Uterus (tissue), 4 donors: ENCODE results near the gene NUP210. TPM values are rescaled to one million over a fixed set of nuclear protein-coding genes. Genes with fewer than 3 reads are reported as not detected.

Experiments
- DNase-seq, 2 donors: peaks; one replicate each; pipeline ENCODE4 v3.0.0-alpha.2; 2019 to 2020
- H3K27ac ChIP-seq, 2 donors: fragments of 200-600 bp; sonication (generic); 1 replicate in 1 of 2; 2 replicates in 1 of 2; pipeline ENCODE4 v1.5.1; 2016 to 2018
- H3K27me3 ChIP-seq, 2 donors: fragments of 200-600 bp; sonication (generic); one replicate each; pipeline ENCODE4 v1.5.1; 2018 to 2019; ENCODE audit warnings: control low read depth in 1 of 2
- H3K36me3 ChIP-seq, 2 donors: fragments of 200-600 bp; sonication (generic); one replicate each; pipeline ENCODE4 v1.5.1; 2019; ENCODE audit warnings: control low read depth in 1 of 2
- H3K4me1 ChIP-seq, 2 donors: fragments of 200-600 bp; sonication (generic); one replicate each; pipeline ENCODE4 v1.5.1; 2018 to 2019; ENCODE audit warnings: control low read depth in 1 of 2
- H3K4me3 ChIP-seq, 2 donors: fragments of 200-600 bp; sonication (generic); 1 replicate in 1 of 2; 2 replicates in 1 of 2; pipeline ENCODE4 v1.5.1; 2018 to 2019; ENCODE audit warnings: mild to moderate bottlenecking in 1 of 2
- H3K9me3 ChIP-seq, 2 donors: fragments of 200-600 bp; sonication (generic); one replicate each; pipeline ENCODE4 v1.5.1; 2019; ENCODE audit warnings: control low read depth in 1 of 2
- CTCF ChIP-seq, 4 experiments: fragments of 200-600 bp in 2 of 4; fragments of 450-650 bp in 2 of 4; sonication (generic) in 2 of 4; IDR thresholded peaks; one replicate each; pipeline ENCODE4 v1.5.1; 2016 to 2019; ENCODE audit warnings: antibody characterized with exemption in 4 of 4, mild to moderate bottlenecking in 2 of 4, moderate library complexity in 1 of 4
- POLR2A ChIP-seq, 2 donors: fragments of 450-650 bp; IDR thresholded peaks; one replicate each; pipeline ENCODE4 v1.6.1; 2016; ENCODE audit warnings: antibody characterized with exemption in 2 of 2, mild to moderate bottlenecking in 1 of 2, moderate library complexity in 1 of 2
- intact Hi-C: fragments of 100-400 bp; cut with DNase I; formaldehyde crosslinking; loops from one replicate; pipeline ENCODE4 v1.15.1; 2023; ENCODE audit warnings: low total_unique reads
- total RNA-seq, 4 donors: library from RNA; depleted of rRNA in 3 of 4; stranded (reverse); fragments of >200 nt in 3 of 4; gene quantifications; one replicate each; pipeline versions ENCODE4 v1.1.0 to v1.2.4, GENCODE V29; 2014 to 2023
- donor health status: DM: yes; HTN: yes; CAD: no.

NUP210 gene
- 1 to 10 TPM in 3 of 4 donors, under 1 TPM in 1; 0.29 to 9.5 (median 5.1) TPM for total RNA-seq

DNA sequence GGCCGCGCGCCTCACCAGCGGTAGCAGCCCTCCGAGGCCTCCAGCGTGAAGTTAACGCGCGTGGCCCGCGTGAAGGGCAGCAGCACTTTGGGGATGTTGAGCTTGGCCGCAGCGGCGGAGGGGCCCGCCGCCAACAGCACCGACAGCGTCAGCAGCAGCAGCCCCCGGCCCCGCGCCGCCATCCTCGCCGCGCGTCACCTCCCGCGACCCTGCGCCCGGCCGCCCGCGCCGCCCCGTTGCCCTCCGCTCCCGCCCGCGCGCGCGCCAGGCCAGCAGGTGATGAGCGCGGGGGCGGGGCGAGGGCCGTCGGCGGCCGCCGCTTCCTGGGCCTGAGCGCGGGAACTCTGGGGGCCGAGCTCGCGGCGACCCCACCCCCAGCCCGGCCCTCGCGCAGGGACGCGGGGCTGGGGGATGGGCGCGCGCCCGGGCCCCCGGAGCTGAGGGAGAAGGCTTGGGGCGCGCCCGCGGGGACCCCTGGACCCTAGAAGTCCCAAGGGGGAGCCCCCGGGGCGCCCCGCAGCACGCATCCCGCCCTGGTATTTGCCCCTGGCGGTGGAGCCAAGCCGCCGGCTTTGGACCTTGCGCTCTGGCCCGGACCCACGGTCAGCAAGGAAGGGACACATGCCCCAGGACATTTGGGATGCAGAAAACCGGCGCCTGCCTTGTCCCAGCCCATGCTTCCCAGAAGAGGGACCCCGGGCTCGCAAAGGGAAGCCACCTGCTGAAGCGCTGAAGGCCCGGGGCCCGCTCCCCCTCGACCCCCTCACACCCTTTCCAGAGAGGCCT lies at the start of gene NUP210:
TSS of gene NUP210 (minus strand) at position 278 of the 786 bp plus-strand sequence. CDS start at position 182, 96 bp downstream.
- TF ChIP-seq CTCF (IDR thresholded peaks at IDR 0.05) (no peak), POLR2A (IDR thresholded peaks at IDR 0.05) (no peak)
- H3K4me3 ChIP-seq, result peak within 1 kb of the TSS in 1 of 2 donors; percentile 33
- H3K4me1 ChIP-seq, result no peaks in the 10 kb centered on the region
- no peak within 1 kb of the TSS for H3K27ac ChIP-seq
- intact Hi-C loops, result no loop called here
- no peak for DNase-seq
- no peaks in the 10 kb centered on the region for H3K36me3 ChIP-seq
- H3K27me3 ChIP-seq, result peaks cover 0 to 5% of the 10 kb centered on the region in 2 donors
- no peaks in the 10 kb centered on the region for H3K9me3 ChIP-seq

DNA sequence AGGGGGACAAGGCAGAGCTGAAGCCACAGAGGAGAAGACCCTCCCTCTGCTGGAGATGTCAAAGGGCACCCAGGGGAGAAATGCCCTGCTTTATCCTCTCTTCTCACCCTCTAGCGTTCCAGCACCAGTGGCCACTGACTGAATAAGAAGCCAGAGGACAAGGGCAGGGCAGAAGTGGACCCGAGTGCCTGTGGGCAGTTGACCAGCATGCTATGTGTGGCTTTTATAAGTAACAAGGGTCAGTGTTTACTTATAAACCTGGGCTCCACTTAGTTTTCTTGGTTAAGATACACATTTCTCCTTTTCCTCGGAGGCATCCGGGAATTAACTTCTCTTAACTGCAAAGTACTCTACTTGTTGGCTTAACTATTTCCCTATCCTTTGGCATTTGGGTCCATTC lies 46.7 kb upstream of the NUP210 start:
- no peak for DNase-seq
- Histone ChIP-seq H3K27ac (no peak overlapping the region), H3K27me3 (no peaks in the 10 kb centered on the region), H3K4me1 (no peaks in the 10 kb centered on the region), H3K36me3 (no peaks in the 10 kb centered on the region), H3K9me3 (no peaks in the 10 kb centered on the region), H3K4me3 (no peak overlapping the region)
- intact Hi-C loops, result no loop called here
- TF ChIP-seq POLR2A (IDR thresholded peaks at IDR 0.05) (no peak), CTCF (IDR thresholded peaks at IDR 0.05) (no peak)

DNA sequence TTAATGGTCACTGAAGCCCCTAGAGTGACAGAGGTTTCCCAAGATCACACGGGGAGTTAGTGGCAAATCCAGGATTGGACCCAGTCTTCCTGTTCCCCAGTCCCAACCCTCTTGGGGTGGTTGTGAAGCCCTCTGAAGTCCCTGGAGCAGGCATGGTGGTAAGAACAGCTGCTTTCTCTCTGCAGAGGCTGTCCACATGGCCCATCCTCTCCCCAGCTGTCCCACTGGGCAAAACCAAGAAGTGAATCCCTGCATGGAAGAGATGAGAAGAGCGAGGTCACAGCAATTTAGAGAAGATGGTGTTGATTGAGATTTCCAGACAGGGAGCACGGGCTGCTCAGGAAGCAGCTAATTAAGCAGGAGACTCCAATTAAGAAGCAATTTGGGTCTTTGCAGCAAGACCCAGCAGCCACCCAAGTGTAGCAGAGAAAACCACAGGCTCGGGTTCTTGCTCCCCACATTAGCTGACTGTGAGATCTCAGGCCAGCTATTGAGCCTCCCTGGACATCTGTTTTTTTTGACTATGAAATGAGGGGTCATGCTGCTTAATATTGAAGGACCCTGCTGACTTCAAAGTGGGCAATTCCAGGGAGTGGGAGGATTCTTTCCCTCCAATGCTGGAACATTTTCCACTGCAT lies 45.2 kb upstream of the NUP210 start:
- Histone ChIP-seq H3K36me3 (no peaks in the 10 kb centered on the region), H3K9me3 (no peaks in the 10 kb centered on the region), H3K4me3 (no peak overlapping the region), H3K27me3 (no peaks in the 10 kb centered on the region), H3K4me1 (no peaks in the 10 kb centered on the region), H3K27ac (no peak overlapping the region)
- TF ChIP-seq POLR2A (IDR thresholded peaks at IDR 0.05) (no peak), CTCF (IDR thresholded peaks at IDR 0.05) (no peak)
- intact Hi-C loops, result no loop called here
- DNase-seq, result no peak

DNA sequence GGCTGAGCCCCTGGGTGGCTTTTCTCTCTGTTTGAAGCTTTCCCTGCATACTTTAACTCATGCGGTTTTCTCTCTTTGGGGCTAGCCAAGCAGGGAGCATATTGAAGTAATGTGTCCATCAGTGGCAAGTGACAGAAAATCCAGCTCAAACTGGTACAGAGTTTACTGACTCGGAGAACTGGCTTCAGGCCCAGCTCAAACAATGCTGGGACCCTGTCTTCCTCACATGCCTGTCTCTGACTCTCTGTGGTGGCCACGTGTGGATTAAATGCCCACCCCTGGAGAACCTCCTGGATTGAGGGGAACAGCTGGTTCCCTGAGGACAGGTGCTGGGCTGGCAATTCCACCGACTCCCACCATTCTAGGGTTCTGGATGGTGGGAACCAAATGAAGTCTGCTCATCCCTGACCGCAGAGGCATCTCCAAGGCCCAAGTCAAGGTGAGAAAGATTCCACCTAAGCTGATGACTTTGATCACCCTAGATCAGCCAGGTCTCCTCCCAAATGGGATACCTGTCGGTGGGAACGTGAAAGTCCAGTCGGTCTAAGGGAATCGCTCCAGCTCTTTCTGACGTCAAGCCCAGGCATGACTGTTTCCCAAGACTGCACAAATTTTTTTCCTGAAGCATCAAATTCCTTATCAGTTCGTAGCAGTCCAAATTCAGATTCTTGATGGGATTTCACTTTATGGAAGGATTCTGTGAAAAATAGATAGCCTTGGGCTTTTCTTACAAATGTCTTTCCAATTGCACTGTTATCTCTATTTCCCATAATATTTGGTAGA lies 43.7 kb upstream of the NUP210 start:
- DNase-seq, result no peak
- no peaks in the 10 kb centered on the region for H3K36me3 ChIP-seq
- H3K9me3 ChIP-seq, result no peaks in the 10 kb centered on the region
- TF ChIP-seq CTCF (IDR thresholded peaks at IDR 0.05) (no peak), POLR2A (IDR thresholded peaks at IDR 0.05) (no peak)
- intact Hi-C loops, result no loop called here
- H3K27ac ChIP-seq, result no peak overlapping the region
- no peaks in the 10 kb centered on the region for H3K4me1 ChIP-seq
- H3K27me3 ChIP-seq, result no peaks in the 10 kb centered on the region
- H3K4me3 ChIP-seq, result no peak overlapping the region
